Endothelial cell of umbilical vein (primary cell): ENCODE measurements around the gene FRY. TPM values are rescaled to one million over a fixed set of nuclear protein-coding genes. Genes with fewer than 3 reads are reported as not detected.
A peak's percentile ranks its signal among the peaks of the same experiment; 100 is the strongest.
"Not testable (repeated sequence)": the region's sequence is repeated elsewhere in the genome, so short reads cannot be mapped to it uniquely, and the experiment has no call there.

Experiments
- BruUV-seq: library from RNA; stranded (reverse); fragments of 400-500 nt; replicated peaks from 2 replicates; lab custom pipeline; 2021; lab: Mats Ljungman, UMichigan
- CTCF ChIA-PET: fragments of 300-600, 350-600 bp; sonication (Branson Sonifier 250); formaldehyde crosslinking; loops from one replicate; lab custom pipeline; 2021; ENCODE audit warnings: antibody characterized with exemption, inconsistent platforms; lab: Charles Lee
- POLR2A ChIA-PET: fragments of 300-600, 350-600 bp; sonication (Branson Sonifier 250); formaldehyde crosslinking; loops from one replicate; lab custom pipeline; 2021; ENCODE audit warnings: antibody characterized with exemption, inconsistent platforms; lab: Charles Lee
- DNase-seq: peaks from one replicate; pipeline ENCODE4 v3.0.0-alpha.2; 2011; ENCODE audit warnings: low read depth, low spot score
- FAIRE-seq: peaks from 2 replicates; lab custom pipeline; 2011; peaks lifted over from hg19 to GRCh38; lab: Jason Lieb, UNC
- H2AFZ ChIP-seq: 2 replicates; pipeline ENCODE4 v1.6.0; 2012; ENCODE audit warnings: low read depth, low read length, control low read depth, inconsistent platforms
- H3K27ac ChIP-seq: 2 replicates; pipeline ENCODE4 v1.5.1; 2011; ENCODE audit warnings: low read depth, mild to moderate bottlenecking, control low read depth, low read length, moderate library complexity; ENCODE audit not compliant: insufficient read depth
- H3K27me3 ChIP-seq, 2 experiments: 2 replicates each; pipeline versions ENCODE4 v1.6.0 to v1.6.1; 2011; ENCODE audit warnings: low read length in 2 of 2, mixed read lengths in 1 of 2; ENCODE audit not compliant: control insufficient read depth in 2 of 2, insufficient read depth in 2 of 2
- H3K36me3 ChIP-seq, 2 experiments: 2 replicates in 1 of 2; 3 replicates in 1 of 2; pipeline ENCODE4 v1.5.1; 2011; ENCODE audit warnings: low read length in 2 of 2, mild to moderate bottlenecking in 1 of 2, moderate library complexity in 1 of 2; ENCODE audit not compliant: control insufficient read depth in 2 of 2, insufficient read depth in 2 of 2; ENCODE audit errors: extremely low read depth in 1 of 2
- H3K4me1 ChIP-seq: 3 replicates; pipeline ENCODE4 v1.5.1; 2011; ENCODE audit warnings: mild to moderate bottlenecking, low read length; ENCODE audit not compliant: control insufficient read depth, insufficient read depth; ENCODE audit errors: extremely low read depth
- H3K4me2 ChIP-seq: 2 replicates; pipeline ENCODE4 v1.6.1; 2011; ENCODE audit warnings: low read length, control low read depth, mixed read lengths; ENCODE audit not compliant: insufficient read depth
- H3K4me3 ChIP-seq, 3 experiments: fragments of 200-600 bp in 1 of 3; sonication (generic), shearing (Covaris generic) in 1 of 3; replicated peaks in 1 of 3; 2 replicates each; pipeline ENCODE4 v1.5.1; 2011 to 2016; ENCODE audit warnings: control low read depth in 3 of 3, low read length in 3 of 3, mild to moderate bottlenecking in 2 of 3, inconsistent platforms in 1 of 3, low read depth in 1 of 3, moderate library complexity in 1 of 3; ENCODE audit not compliant: insufficient read depth in 1 of 3
- H3K79me2 ChIP-seq: 2 replicates; pipeline ENCODE4 v1.6.0; 2012; ENCODE audit warnings: low read length, inconsistent platforms; ENCODE audit not compliant: control insufficient read depth, insufficient read depth
- H3K9ac ChIP-seq: replicated peaks from 2 replicates; pipeline ENCODE3; 2011; ENCODE audit warnings: low read length, control low read depth; ENCODE audit not compliant: insufficient read depth; ENCODE audit errors: extremely low read depth
- H3K9me1 ChIP-seq: replicated peaks from 3 replicates; pipeline ENCODE4 v1.6.0; 2011; ENCODE audit warnings: mild to moderate bottlenecking, low read length; ENCODE audit not compliant: control insufficient read depth, insufficient read depth; ENCODE audit errors: extremely low read depth
- H3K9me3 ChIP-seq: replicated peaks from 2 replicates; pipeline ENCODE4 v1.5.1; 2012; ENCODE audit warnings: low read length, inconsistent platforms; ENCODE audit not compliant: control insufficient read depth, insufficient read depth
- H4K20me1 ChIP-seq: replicated peaks from 2 replicates; pipeline ENCODE3; 2011; ENCODE audit warnings: mild to moderate bottlenecking, low read length; ENCODE audit not compliant: control insufficient read depth, insufficient read depth; ENCODE audit errors: extremely low read depth
- CTCF ChIP-seq, 2 donors: IDR thresholded peaks; 1 replicate in 1 of 2; 2 replicates in 1 of 2; pipeline ENCODE4 v1.5.1; 2011; ENCODE audit warnings: low read length in 2 of 2, mild to moderate bottlenecking in 2 of 2, moderate library complexity in 2 of 2, control low read depth in 1 of 2, inconsistent platforms in 1 of 2, low read depth in 1 of 2; ENCODE audit not compliant: insufficient read depth in 1 of 2; ENCODE audit errors: extremely low read depth in 1 of 2
- FOS ChIP-seq: IDR thresholded peaks from 2 replicates; pipeline ENCODE4 v1.6.1; 2011; ENCODE audit warnings: mild to moderate bottlenecking, low read length, moderate library complexity, borderline replicate concordance; ENCODE audit not compliant: insufficient read depth
- dilution Hi-C: fragments of 300-500 bp; cut with MboI; formaldehyde crosslinking; loops from one replicate; pipeline ENCODE4 v1.15.0; 2019; ENCODE audit warnings: low sequenced_read_pairs; ENCODE audit not compliant: extremely low pct_ligation_motif_present
- intact Hi-C: fragments of 100-400 bp; cut with micrococcal nuclease; formaldehyde crosslinking; loops from one replicate; pipeline ENCODE4 v1.10.0; 2022
- polyA plus RNA-seq, 4 experiments: library from polyadenylated mRNA; depleted of rRNA in 3 of 4; stranded (reverse) in 3 of 4; unstranded in 1 of 4; fragments of >200 nt; gene quantifications; 2 replicates each; pipeline versions ENCODE4 v1.2.1 to v1.2.3, GENCODE V29; 2011 to 2012; ENCODE audit warnings: missing spikeins in 1 of 4
- total RNA-seq: library from RNA; stranded (reverse); gene quantifications from 2 replicates; pipeline ENCODE4 v1.2.3, GENCODE V29; 2021

Gene FRY
- total and polyA plus RNA-seq, 2 donors (not counting 3 experiments of a cell fraction or from before 2014, with no cell fraction given), result 57.3 to 75.8 TPM

GRCh38 chr13:31982540-31982939, 49.0 kb upstream of the FRY start:
- H3K9me3 ChIP-seq, result no peaks in the 10 kb centered on the region
- no peak overlapping the region for H3K4me2 ChIP-seq
- H3K4me3 ChIP-seq, result no peak overlapping the region
- no peak overlapping the region for H3K27ac ChIP-seq
- POLR2A ChIA-PET, result no interaction called here
- no peaks in the 10 kb centered on the region for H3K36me3 ChIP-seq
- CTCF ChIA-PET, result interaction anchor here (1.0 kb wide), 1 partner anchor 20 kb away, joined by 3 read pairs; no protein-coding TSS in a partner anchor
- dilution Hi-C loops (no loop called here), intact Hi-C loops (no loop called here)
- H3K9me1 ChIP-seq, result no peaks in the 10 kb centered on the region
- FAIRE-seq (no peak), DNase-seq (peak; percentile 24)
- peaks cover 2 to 8% of the 10 kb centered on the region in 2 experiments for H3K27me3 ChIP-seq
- TF ChIP-seq FOS (peak; percentile 42), CTCF (IDR thresholded peaks at IDR 0.05; ENCODE audit: extremely low read depth in 1 of 2, insufficient read depth in 1 of 2, low read depth in 1 of 2, low read length in 2 of 2) (no peak)
- H3K79me2 ChIP-seq, result no peaks in the 10 kb centered on the region
- BruUV-seq, result no TSS peak
- H2AFZ ChIP-seq, result no peak overlapping the region
- no peak overlapping the region for H3K9ac ChIP-seq
- H3K4me1 ChIP-seq, result no peaks in the 10 kb centered on the region
- no peaks in the 10 kb centered on the region for H4K20me1 ChIP-seq

- H3K4me2 ChIP-seq, H3K4me1 ChIP-seq, dilution Hi-C loops, H3K79me2 ChIP-seq, FAIRE-seq, H3K4me3 ChIP-seq, POLR2A ChIA-PET, H4K20me1 ChIP-seq, H3K27ac ChIP-seq, H2AFZ ChIP-seq, BruUV-seq, H3K27me3 ChIP-seq, intact Hi-C loops, H3K9ac ChIP-seq, H3K36me3 ChIP-seq, H3K9me1 ChIP-seq, DNase-seq, H3K9me3 ChIP-seq, CTCF ChIA-PET: not testable (repeated sequence)
These were observed 47.9 kb upstream of the FRY start for GRCh38 chr13:31983696-31984095.

- H3K9me3 ChIP-seq, H3K27me3 ChIP-seq, CTCF ChIA-PET, H3K79me2 ChIP-seq, H4K20me1 ChIP-seq, dilution Hi-C loops, H3K9me1 ChIP-seq, DNase-seq, POLR2A ChIA-PET, H3K4me2 ChIP-seq, H3K36me3 ChIP-seq, H3K4me1 ChIP-seq, H3K9ac ChIP-seq, H3K27ac ChIP-seq, FAIRE-seq, intact Hi-C loops, BruUV-seq, H3K4me3 ChIP-seq, H2AFZ ChIP-seq: not testable (repeated sequence)
These were observed 47.2 kb upstream of the FRY start for GRCh38 chr13:31984388-31984787.
